K562 (cell line): Measurements from ENCODE around the gene ZNF501. TPM values are rescaled to one million over a fixed set of nuclear protein-coding genes. Genes with fewer than 3 reads are reported as not detected.
A peak's percentile ranks its signal among the peaks of the same experiment; 100 is the strongest.

Experiments
- BRF1 ChIP-seq: IDR thresholded peaks from 3 replicates; pipeline ENCODE4 v1.6.1; 2011; ENCODE audit warnings: borderline replicate concordance, mild to moderate bottlenecking; ENCODE audit not compliant: insufficient read length; ENCODE audit errors: extremely low read depth
- ELF1 ChIP-seq: fragments of 200-800 bp; sonication (Bioruptor generic); IDR thresholded peaks from 2 replicates; pipeline ENCODE4 v1.6.1; 2016; ENCODE audit warnings: missing genetic modification characterization, missing compliant biosample characterization
- ETV6 ChIP-seq, 3 experiments: fragments of 150-350 bp in 1 of 3; sonication (generic) in 1 of 3; formaldehyde crosslinking in 1 of 3; IDR thresholded peaks; 2 replicates each; pipeline versions ENCODE4 v1.6.1 to v1.8.0; 2014 to 2022; ENCODE audit warnings: borderline replicate concordance in 2 of 3, low read depth in 2 of 3, antibody characterized with exemption in 1 of 3, low read length in 1 of 3, mild to moderate bottlenecking in 1 of 3, missing genetic modification reagents in 1 of 3
- GABPA ChIP-seq: fragments of 200-800 bp; sonication (Bioruptor generic); conservative IDR thresholded peaks from 2 replicates; pipeline ENCODE4 v1.6.1; 2016; ENCODE audit warnings: low read depth, missing genetic modification characterization, missing compliant biosample characterization
- HCFC1 ChIP-seq: IDR thresholded peaks from 2 replicates; pipeline ENCODE4 v1.6.1; 2012; ENCODE audit warnings: low read depth, low read length, improper control_type of control experiment
- IFI16 ChIP-seq: fragments of 250-450 bp; sonication (Bioruptor Pico); IDR thresholded peaks from 2 replicates; pipeline ENCODE4 v2.1.2; 2022; ENCODE audit warnings: mild to moderate bottlenecking, inconsistent platforms
- L3MBTL2 ChIP-seq: fragments of 450-650 bp; IDR thresholded peaks from 2 replicates; pipeline ENCODE4 v1.6.1; 2016; ENCODE audit warnings: mild to moderate bottlenecking, moderate library complexity
- MYBL2 ChIP-seq, 2 experiments: fragments of 450-650 bp in 1 of 2; sonication (generic) in 1 of 2; formaldehyde crosslinking in 1 of 2; IDR thresholded peaks; 2 replicates each; pipeline versions ENCODE4 v1.6.1 to v1.8.1; 2017 to 2022; ENCODE audit warnings: borderline replicate concordance in 1 of 2, inconsistent platforms in 1 of 2, low read depth in 1 of 2, mild to moderate bottlenecking in 1 of 2, missing genetic modification reagents in 1 of 2, moderate library complexity in 1 of 2
- PHF21A ChIP-seq: fragments of 450-650 bp; IDR thresholded peaks from 2 replicates; pipeline ENCODE4 v1.6.1; 2017; ENCODE audit warnings: low read depth, borderline replicate concordance
- SLC30A9 ChIP-seq: fragments of 250-450 bp; sonication (Bioruptor Pico); IDR thresholded peaks from 2 replicates; pipeline ENCODE4 v1.8.0; 2022; ENCODE audit warnings: mild to moderate bottlenecking, moderate library complexity
- SP1 ChIP-seq: sonication (generic); formaldehyde crosslinking; IDR thresholded peaks from 2 replicates; pipeline ENCODE4 v1.8.1; 2022; ENCODE audit warnings: mild to moderate bottlenecking, missing genetic modification reagents
- STAT5A ChIP-seq: IDR thresholded peaks from 2 replicates; pipeline ENCODE4 v1.6.1; 2012; ENCODE audit warnings: low read length, inconsistent platforms, borderline replicate concordance
- ZBTB9 ChIP-seq: fragments of 450-650 bp; formaldehyde crosslinking; IDR thresholded peaks from 2 replicates; pipeline ENCODE4 v1.4.0; 2020; ENCODE audit warnings: mild to moderate bottlenecking, moderate library complexity
- ZNF212 ChIP-seq: fragments of 450-650 bp; formaldehyde crosslinking; IDR thresholded peaks from 2 replicates; pipeline ENCODE4 v1.4.0; 2020; ENCODE audit warnings: mild to moderate bottlenecking
- ZNF586 ChIP-seq: fragments of 450-650 bp; formaldehyde crosslinking; conservative IDR thresholded peaks from 2 replicates; pipeline ENCODE4 v1.4.0; 2020; ENCODE audit warnings: mild to moderate bottlenecking, moderate library complexity
- polyA plus RNA-seq, 8 experiments: library from polyadenylated mRNA; depleted of rRNA in 4 of 8; stranded (reverse) in 5 of 8; unstranded in 3 of 8; fragments of >200 nt; fragmentation: Nextera tagmentation in 2 of 8; fragmentation: Illumina TruSeq in 1 of 8; extraction: Ambion mirVana in 2 of 8; extraction: Trizol in 1 of 8; gene quantifications; 2 replicates each; pipeline versions ENCODE4 v1.2.1 to v1.2.3, GENCODE V29; 2011 to 2014; ENCODE audit warnings: inconsistent platforms in 1 of 8, missing spikeins in 1 of 8
- total RNA-seq, 7 experiments: library from RNA; depleted of rRNA in 6 of 7; stranded (reverse); fragments of >200 nt in 6 of 7; fragmentation: Illumina TruSeq in 2 of 7; extraction: Trizol in 2 of 7; gene quantifications; 2 replicates each; pipeline versions ENCODE4 v1.2.1 to v1.2.3, GENCODE V29; 2011 to 2021; ENCODE audit warnings: low replicate concordance in 1 of 7
- TF ChIP-seq, protein P1 (sequence below): sonication (generic); formaldehyde crosslinking; IDR thresholded peaks from 2 replicates; pipeline ENCODE4 v1.8.0; 2022; ENCODE audit warnings: missing genetic modification reagents, mild to moderate bottlenecking, borderline replicate concordance
- TF ChIP-seq, protein P2 (sequence below): fragments of 250-450 bp; sonication (Bioruptor Pico); IDR thresholded peaks from 2 replicates; pipeline ENCODE4 v1.9.0; 2021; ENCODE audit warnings: mild to moderate bottlenecking, inconsistent platforms
- TF ChIP-seq, protein P3 (sequence below), 3 experiments: fragments of 200-800 bp in 1 of 3; fragments of 250-450 bp in 1 of 3; fragments of 450-650 bp in 1 of 3; sonication (Bioruptor Pico) in 1 of 3; sonication (Bioruptor generic) in 1 of 3; formaldehyde crosslinking in 1 of 3; IDR thresholded peaks; 2 replicates each; pipeline versions ENCODE4 v1.6.1 to v1.8.0; 2016 to 2022; ENCODE audit warnings: mild to moderate bottlenecking in 2 of 3, missing genetic modification characterization in 2 of 3, missing compliant biosample characterization in 1 of 3, moderate library complexity in 1 of 3

The ZNF501 gene
- total and polyA plus RNA-seq, 9 of the 15 experiments (the other 6 are each of a cell fraction or from before 2014, with no cell fraction given): 1.2 to 6.5 (median 3.7) TPM

DNA sequence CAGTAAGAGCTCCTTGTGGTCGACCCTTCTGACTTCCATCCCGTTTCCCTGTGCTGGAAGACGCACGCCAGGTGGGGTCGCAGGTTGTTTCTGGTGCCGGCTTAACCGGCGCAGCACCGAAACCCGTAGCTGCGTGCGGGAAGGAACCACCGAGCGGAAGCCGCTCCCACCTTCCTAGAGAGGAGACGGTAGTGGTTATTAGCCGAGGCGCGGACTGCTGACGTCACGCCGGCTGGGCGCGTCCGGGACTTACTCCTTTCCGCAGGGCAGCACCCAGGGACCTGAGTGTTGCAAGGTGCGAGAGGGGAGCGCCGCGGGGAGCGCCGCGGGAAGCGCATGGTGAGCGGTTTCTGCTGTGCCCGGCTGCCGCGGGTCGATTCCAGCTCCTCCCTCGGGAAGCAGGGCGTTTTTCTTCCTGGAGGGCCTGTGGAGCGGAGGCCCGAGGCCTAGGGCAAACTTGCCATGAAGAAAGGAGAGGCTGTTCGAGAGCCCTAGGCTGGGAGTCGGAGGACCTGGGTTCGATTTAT is at the start of gene ZNF501 (continued):
- TF ChIP-seq, protein P1, sequence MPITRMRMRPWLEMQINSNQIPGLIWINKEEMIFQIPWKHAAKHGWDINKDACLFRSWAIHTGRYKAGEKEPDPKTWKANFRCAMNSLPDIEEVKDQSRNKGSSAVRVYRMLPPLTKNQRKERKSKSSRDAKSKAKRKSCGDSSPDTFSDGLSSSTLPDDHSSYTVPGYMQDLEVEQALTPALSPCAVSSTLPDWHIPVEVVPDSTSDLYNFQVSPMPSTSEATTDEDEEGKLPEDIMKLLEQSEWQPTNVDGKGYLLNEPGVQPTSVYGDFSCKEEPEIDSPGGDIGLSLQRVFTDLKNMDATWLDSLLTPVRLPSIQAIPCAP: no peak
- TF ChIP-seq MYBL2 (IDR thresholded peaks at IDR 0.05; ENCODE audit: low read depth): peak; percentile 35; the same call in 1 of the 2 replicates
- TF ChIP-seq MYBL2 (CRISPR knock-in tag; IDR thresholded peaks at IDR 0.05; ENCODE audit: borderline replicate concordance): no peak
- peak; percentile 66; the same call in 1 of the 2 replicates for TF ChIP-seq ZBTB9 (CRISPR knock-in tag)
- TF ChIP-seq ETV6 (IDR thresholded peaks at IDR 0.05; ENCODE audit: borderline replicate concordance in 1 of 2, low read depth in 2 of 2, low read length in 1 of 2): 0 out of 4 replicates have a peak, but pooled peaks of 1 of the 2 experiments have one; percentile 4
- no peak for TF ChIP-seq ETV6 (CRISPR knock-in tag; IDR thresholded peaks at IDR 0.05; ENCODE audit: borderline replicate concordance)
- TF ChIP-seq, protein P2, sequence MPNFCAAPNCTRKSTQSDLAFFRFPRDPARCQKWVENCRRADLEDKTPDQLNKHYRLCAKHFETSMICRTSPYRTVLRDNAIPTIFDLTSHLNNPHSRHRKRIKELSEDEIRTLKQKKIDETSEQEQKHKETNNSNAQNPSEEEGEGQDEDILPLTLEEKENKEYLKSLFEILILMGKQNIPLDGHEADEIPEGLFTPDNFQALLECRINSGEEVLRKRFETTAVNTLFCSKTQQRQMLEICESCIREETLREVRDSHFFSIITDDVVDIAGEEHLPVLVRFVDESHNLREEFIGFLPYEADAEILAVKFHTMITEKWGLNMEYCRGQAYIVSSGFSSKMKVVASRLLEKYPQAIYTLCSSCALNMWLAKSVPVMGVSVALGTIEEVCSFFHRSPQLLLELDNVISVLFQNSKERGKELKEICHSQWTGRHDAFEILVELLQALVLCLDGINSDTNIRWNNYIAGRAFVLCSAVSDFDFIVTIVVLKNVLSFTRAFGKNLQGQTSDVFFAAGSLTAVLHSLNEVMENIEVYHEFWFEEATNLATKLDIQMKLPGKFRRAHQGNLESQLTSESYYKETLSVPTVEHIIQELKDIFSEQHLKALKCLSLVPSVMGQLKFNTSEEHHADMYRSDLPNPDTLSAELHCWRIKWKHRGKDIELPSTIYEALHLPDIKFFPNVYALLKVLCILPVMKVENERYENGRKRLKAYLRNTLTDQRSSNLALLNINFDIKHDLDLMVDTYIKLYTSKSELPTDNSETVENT (CRISPR knock-in tag): peak; percentile 99
- TF ChIP-seq, protein P3, sequence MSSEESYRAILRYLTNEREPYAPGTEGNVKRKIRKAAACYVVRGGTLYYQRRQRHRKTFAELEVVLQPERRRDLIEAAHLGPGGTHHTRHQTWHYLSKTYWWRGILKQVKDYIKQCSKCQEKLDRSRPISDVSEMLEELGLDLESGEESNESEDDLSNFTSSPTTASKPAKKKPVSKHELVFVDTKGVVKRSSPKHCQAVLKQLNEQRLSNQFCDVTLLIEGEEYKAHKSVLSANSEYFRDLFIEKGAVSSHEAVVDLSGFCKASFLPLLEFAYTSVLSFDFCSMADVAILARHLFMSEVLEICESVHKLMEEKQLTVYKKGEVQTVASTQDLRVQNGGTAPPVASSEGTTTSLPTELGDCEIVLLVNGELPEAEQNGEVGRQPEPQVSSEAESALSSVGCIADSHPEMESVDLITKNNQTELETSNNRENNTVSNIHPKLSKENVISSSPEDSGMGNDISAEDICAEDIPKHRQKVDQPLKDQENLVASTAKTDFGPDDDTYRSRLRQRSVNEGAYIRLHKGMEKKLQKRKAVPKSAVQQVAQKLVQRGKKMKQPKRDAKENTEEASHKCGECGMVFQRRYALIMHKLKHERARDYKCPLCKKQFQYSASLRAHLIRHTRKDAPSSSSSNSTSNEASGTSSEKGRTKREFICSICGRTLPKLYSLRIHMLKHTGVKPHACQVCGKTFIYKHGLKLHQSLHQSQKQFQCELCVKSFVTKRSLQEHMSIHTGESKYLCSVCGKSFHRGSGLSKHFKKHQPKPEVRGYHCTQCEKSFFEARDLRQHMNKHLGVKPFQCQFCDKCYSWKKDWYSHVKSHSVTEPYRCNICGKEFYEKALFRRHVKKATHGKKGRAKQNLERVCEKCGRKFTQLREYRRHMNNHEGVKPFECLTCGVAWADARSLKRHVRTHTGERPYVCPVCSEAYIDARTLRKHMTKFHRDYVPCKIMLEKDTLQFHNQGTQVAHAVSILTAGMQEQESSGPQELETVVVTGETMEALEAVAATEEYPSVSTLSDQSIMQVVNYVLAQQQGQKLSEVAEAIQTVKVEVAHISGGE (CRISPR knock-in tag; IDR thresholded peaks at IDR 0.05): peak in 2 of 3 experiments; percentile 62 to 94; a peak in 3 of 6 replicates
- TF ChIP-seq SLC30A9 (CRISPR knock-in tag): 0 out of 2 replicates have a peak, but pooled peaks have one; percentile 15
- peak; percentile 39; the same call in 1 of the 2 replicates for TF ChIP-seq SP1
- TF ChIP-seq GABPA (tag): peak; percentile 88
- no peak for TF ChIP-seq IFI16 (CRISPR knock-in tag)
- TF ChIP-seq PHF21A: no peak; the same call in 1 of the 2 replicates
- peak; percentile 92 for TF ChIP-seq L3MBTL2
- TF ChIP-seq ELF1 (tag): peak; percentile 72
- TF ChIP-seq ZNF586 (CRISPR knock-in tag): no peak
- TF ChIP-seq BRF1: no peak
- TF ChIP-seq ZNF212 (CRISPR knock-in tag): no peak
- TF ChIP-seq STAT5A: no peak
- TF ChIP-seq HCFC1: peak; percentile 87
